GM21367 (cell line): ENCODE measurements around the gene RER1.
A peak's percentile ranks its signal among the peaks of the same experiment; 100 is the strongest.

Experiments
- ATAC-seq: cut with Tn5 transposase; IDR thresholded peaks from one replicate; pipeline ENCODE4 v1.9.1; 2021; ENCODE audit not compliant: unreplicated experiment

RER1 gene, protein sequence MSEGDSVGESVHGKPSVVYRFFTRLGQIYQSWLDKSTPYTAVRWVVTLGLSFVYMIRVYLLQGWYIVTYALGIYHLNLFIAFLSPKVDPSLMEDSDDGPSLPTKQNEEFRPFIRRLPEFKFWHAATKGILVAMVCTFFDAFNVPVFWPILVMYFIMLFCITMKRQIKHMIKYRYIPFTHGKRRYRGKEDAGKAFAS

DNA sequence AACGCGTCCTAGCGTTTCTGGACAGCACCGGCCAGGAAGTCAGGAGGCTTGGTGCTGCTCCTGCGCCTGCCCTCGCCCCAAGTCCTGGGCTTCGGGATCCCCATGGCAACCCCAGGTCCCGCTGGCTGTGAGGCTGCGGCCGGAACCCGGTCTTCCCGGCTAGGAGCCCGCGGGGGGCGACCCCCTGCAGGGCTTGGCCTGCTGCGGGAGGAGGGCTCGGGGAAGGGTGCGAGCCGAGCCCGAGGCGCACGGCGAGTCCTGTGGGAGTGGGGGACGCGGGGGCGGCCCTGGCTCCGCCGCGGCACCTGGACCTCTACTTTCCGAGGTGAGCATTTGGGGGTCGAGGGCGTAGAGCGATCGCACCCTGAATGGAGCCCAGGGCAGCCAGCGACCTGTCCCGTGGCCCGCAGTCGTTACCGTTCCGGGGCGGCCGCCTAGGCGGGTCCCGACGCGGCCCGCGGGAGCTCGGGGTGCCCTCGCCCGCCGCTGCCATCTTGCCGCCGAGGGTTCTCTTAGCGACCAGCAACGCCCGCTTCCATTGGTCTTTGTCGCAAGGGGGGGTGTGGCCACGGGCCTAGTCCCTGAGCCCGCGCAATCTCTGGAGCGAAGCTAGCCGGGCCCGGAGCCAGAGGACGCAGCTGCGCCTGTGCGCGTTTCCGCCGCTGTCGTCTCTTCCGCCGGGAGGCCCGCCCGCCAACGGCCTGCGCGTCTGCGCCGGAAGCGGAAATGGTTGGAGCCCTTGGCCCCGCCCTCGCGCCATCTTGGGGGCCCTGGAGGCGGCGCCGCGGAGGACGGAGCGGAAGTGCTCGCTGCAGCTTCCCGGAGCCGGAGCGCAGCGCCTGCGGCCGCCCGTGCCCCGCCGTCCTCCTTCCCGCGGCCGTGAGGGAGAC, at the start of gene RER1, which contains the start of gene MORN1:
RER1 (plus strand) TSS at position 801 of the 890 bp plus-strand sequence. CDS start 3,950 bp downstream, outside the sequence.
MORN1 (minus strand) TSS at position 514 of the 890 bp plus-strand sequence; CDS start at position 493, 21 bp downstream.
- peak; percentile 81 for ATAC-seq

- ATAC-seq = no peak
Measured at GRCh38 chr1:2342384-2343022, 49.1 kb upstream of the RER1 start.

GRCh38 chr1:2343023-2343935, 48.4 kb upstream of the RER1 start:
- ATAC-seq = no peak

DNA sequence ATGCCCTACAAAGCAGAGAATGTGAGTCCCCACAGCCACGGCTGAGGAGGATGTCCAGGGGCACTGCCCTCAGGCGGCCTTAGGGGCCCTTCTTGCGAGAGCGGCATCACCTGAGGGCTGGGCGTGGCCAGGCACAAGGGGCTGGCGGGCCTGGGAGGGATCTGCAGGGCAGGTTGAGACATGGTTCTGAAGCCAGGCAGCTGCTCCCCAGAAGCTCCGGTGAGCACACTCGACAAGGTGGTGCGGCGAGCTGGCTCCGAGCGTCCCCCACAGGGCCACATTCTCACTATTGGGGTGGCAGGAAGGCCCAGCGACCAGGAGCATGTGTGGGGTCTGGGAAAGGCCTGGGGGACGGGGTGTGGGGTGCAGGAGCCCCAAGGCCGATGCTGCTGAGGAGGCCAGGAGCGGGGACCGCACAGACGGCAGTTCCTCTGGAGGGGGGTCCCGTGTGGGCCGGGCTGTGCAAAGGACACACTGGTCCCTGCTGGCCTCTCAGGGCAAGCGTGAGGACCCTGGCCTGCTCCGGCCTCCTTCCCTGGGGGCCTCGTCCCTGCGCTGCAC, 47.4 kb upstream of the RER1 start:
- ATAC-seq = no peak

- ATAC-seq = no peak
Measured at GRCh38 chr1:2344744-2345296, 46.8 kb upstream of the RER1 start.

DNA sequence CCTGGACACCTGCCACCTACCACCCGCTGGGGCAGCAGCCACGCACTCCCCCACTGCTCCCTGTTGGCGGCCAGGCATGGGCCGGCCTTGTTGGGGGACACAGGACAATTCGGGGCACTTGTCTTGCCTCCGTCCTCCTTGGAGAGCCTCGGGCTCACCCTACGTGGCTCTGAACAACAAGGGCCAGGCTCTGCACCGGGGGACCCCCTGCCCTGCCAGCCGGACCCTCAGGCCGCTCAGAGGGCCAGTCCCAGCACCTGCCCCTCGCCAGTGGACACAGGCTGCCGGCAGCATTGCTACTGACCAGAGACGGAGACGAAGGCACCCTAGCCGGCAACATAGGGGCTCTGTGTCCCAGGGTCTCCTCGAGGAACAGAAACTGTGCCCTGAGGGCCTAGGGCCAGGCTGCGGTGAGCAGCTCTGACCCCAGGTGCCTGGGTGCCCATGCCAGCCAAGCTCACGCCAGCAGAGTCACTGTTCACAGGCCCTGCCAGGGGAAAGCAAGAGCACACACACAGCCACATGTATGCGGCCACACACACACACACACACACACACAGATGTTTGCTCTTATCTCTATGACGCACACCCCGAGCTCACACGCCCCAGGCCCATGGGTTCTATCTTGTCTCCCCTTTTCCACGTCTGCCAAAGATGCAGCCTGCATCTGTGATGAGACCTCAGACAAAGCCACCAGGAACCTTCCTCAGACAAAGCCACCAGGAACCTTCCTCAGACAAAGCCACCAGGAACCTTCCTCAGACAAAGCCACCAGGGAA, 46.2 kb upstream of the RER1 start:
- ATAC-seq = no peak

DNA sequence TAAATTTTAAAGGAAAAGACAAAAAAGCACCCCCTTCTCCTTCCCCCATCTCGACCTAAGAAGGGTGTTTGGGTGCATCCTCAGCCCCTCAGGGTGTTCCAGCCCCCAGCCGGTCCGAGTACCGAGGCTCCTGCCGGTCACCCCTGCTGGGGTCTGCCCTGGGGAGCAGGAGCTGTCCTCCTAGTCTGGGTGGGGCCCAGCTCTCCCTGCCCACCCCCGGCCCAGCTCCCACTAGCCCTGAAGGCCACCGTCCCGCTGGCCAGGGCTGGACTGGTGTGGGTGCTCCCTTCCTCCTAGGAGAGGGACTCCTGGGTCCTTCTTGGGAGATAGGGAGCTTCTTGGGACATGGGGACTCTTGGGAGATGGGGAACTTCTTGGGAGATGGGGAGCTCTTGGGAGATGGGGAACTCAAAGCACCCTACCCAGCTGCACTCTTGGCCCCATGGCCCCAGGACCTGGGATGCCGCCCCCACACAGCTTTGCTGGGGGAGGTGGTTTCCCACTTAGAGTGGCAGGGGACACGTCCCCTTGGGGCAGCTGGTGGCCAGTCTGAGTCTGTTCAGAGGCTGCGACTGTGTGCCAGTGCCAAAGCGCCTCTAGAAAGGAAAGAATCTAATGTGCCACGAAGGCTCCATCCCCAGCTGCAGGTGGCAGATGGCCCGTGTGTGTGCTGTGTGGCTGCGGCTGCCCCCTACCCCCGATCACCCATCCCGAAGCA, 44.8 kb upstream of the RER1 start:
- ATAC-seq = no peak

DNA sequence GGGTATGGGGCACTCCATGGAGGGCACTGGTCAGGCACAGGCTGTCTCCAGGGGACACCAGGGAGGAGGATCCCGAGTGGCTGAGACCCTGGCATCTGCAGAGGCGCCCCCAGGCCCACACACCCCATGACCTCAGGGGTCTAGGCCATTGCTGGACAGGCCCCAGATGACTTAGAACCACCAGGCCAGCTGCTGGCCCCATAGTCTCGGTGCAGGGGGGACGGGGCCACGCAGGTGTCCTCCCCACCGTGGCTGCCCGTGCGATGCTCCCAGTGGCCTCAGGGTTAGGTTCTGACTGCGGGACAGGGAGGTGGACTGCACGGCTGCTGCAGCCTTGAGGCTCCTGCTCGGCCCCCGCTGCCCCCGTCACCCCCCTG, 44.2 kb upstream of the RER1 start:
- no peak for ATAC-seq

GRCh38 chr1:2347896-2348295, 43.7 kb upstream of the RER1 start:
- no peak for ATAC-seq

- no peak for ATAC-seq
Measured at GRCh38 chr1:2348346-2349325, 43.0 kb upstream of the RER1 start.

GRCh38 chr1:2349806-2350205, 41.8 kb upstream of the RER1 start:
- no peak for ATAC-seq

GRCh38 chr1:2350501-2350900, 41.1 kb upstream of the RER1 start:
- no peak for ATAC-seq

GRCh38 chr1:2350911-2351655, 40.6 kb upstream of the RER1 start:
- no peak for ATAC-seq

GRCh38 chr1:2351723-2352122, 39.9 kb upstream of the RER1 start:
- no peak for ATAC-seq

- ATAC-seq = no peak
Measured at GRCh38 chr1:2352341-2352896, 39.2 kb upstream of the RER1 start.

DNA sequence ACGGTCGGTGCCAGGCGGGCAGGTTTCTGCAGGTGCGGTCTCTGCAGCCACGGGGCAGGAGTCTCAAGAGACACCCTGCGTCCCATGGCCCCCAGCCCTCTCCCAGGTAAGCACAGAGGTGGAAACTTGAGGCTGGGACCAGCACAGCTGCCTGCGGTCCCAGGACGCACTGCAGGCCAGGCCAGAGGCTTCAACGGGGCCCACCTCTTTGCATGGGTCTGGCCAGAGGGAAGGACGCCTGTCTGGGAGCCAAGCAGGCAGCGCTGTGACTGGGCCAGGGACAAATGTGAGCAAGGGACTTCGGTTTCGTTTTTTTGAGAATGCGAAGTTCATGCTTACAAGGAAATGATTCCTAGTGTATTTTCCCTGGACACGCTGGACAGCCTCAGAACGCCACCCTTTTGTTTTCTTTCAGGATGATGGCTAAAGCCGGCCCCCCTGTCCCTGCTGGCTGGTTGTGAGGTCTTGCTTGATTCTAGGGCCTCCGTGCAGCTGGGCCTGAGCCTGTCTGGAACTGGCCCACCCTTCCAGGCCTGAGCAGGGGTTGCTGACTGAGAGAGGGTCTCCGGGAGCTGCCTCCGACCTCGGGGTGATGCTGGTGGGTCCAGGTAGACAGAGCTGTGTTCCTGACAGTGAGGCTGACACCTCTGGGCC, 38.6 kb upstream of the RER1 start:
- ATAC-seq = no peak
